Ishikawa (cell line): ENCODE data around the gene SGO2.

Source experiments
- CEBPB ChIP-seq: IDR thresholded peaks from 2 replicates; pipeline ENCODE4 v1.6.1; 2012
- CREB1 ChIP-seq: IDR thresholded peaks from 2 replicates; pipeline ENCODE4 v1.6.1; 2012; ENCODE audit warnings: low read depth
- EGR1 ChIP-seq: IDR thresholded peaks from 2 replicates; pipeline ENCODE4 v1.6.1; 2012
- EP300 ChIP-seq: IDR thresholded peaks from 2 replicates; pipeline ENCODE4 v1.6.1; 2012; ENCODE audit warnings: borderline replicate concordance
- FOXM1 ChIP-seq: IDR thresholded peaks from 2 replicates; pipeline ENCODE4 v1.6.1; 2012; ENCODE audit warnings: low read depth, borderline replicate concordance
- NFIC ChIP-seq: IDR thresholded peaks from 2 replicates; pipeline ENCODE4 v1.6.1; 2012
- RAD21 ChIP-seq: IDR thresholded peaks from 2 replicates; pipeline ENCODE4 v1.6.1; 2012; ENCODE audit warnings: low read depth
- TAF1 ChIP-seq: IDR thresholded peaks from 2 replicates; pipeline ENCODE4 v1.6.1; 2012; ENCODE audit warnings: low read depth, mild to moderate bottlenecking
- TCF12 ChIP-seq: IDR thresholded peaks from 2 replicates; pipeline ENCODE4 v1.6.1; 2012; ENCODE audit warnings: low read depth
- TEAD4 ChIP-seq: IDR thresholded peaks from 2 replicates; pipeline ENCODE4 v1.6.1; 2012
- USF1 ChIP-seq: IDR thresholded peaks from 2 replicates; pipeline ENCODE4 v1.6.1; 2012
- YY1 ChIP-seq: IDR thresholded peaks from 2 replicates; pipeline ENCODE4 v1.6.1; 2012; ENCODE audit warnings: low read depth
- ZBTB7A ChIP-seq: IDR thresholded peaks from 2 replicates; pipeline ENCODE4 v1.6.1; 2012; ENCODE audit warnings: low read depth
- TF ChIP-seq, protein P1 (sequence below): IDR thresholded peaks from 2 replicates; pipeline ENCODE4 v1.6.1; 2012
- TF ChIP-seq, protein P2 (sequence below): IDR thresholded peaks from 2 replicates; pipeline ENCODE4 v1.6.1; 2012; ENCODE audit warnings: low read depth, mild to moderate bottlenecking

Gene SGO2

DNA sequence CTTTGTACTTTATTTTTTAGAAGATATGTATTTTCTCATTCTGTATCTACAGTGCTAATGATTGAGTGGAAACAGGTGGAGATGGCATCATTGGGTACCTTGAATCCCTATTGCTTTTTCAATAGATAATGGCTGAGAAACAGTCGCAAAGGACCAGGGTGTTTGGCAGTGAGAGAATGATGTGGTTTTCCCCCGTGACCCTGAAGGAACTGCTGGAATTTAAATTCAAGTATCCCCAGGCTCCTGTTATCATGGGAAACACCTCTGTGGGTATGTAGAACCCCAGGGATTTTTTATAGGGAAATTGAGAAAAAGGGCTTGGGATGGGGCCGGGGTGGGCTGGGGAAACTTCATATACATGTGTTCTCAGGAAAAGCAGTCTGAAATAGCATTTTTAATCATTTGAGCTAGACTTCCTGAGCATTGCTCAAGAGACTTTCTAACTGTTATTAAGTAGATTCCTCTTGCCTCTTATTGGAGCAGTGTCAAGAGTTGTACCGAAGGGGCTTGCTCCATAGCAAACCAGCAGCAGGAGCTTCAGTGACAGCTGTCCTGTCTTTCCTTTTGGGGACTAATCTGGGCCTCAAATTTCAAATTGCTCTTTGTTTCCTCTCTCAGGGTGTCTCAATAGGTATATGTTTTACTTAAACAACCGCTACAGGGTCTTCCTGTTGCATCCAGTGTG lies 78.7 kb downstream of the SGO2 start:
- no peak for TF ChIP-seq ZBTB7A
- TF ChIP-seq USF1, result no peak
- TF ChIP-seq, protein P1, sequence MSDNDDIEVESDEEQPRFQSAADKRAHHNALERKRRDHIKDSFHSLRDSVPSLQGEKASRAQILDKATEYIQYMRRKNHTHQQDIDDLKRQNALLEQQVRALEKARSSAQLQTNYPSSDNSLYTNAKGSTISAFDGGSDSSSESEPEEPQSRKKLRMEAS, result no peak
- TF ChIP-seq CEBPB, result no peak
- no peak for TF ChIP-seq TAF1
- TF ChIP-seq TCF12, result no peak
- no peak for TF ChIP-seq NFIC

GRCh38 chr2:200608341-200609027 lies 82.5 kb downstream of the SGO2 start:
- TF ChIP-seq, protein P1, result no peak
- no peak for TF ChIP-seq NFIC
- no peak for TF ChIP-seq CREB1
- TF ChIP-seq EP300, result no peak
- no peak for TF ChIP-seq FOXM1
- no peak for TF ChIP-seq EGR1
- TF ChIP-seq YY1, result no peak
- no peak for TF ChIP-seq CEBPB
- no peak for TF ChIP-seq RAD21
- no peak for TF ChIP-seq ZBTB7A
- TF ChIP-seq TAF1, result no peak
- no peak for TF ChIP-seq TCF12
- no peak for TF ChIP-seq TEAD4

- TF ChIP-seq TAF1, result no peak
Observed at GRCh38 chr2:200609028-200609614, 83.1 kb downstream of the SGO2 start.

- TF ChIP-seq CREB1 (no peak), USF1 (no peak), TCF12 (no peak), CEBPB (no peak)
Observed at GRCh38 chr2:200613692-200614091, 87.7 kb downstream of the SGO2 start.

- no peak for TF ChIP-seq USF1
- no peak for TF ChIP-seq ZBTB7A
- no peak for TF ChIP-seq CREB1
- no peak for TF ChIP-seq FOXM1
Observed at GRCh38 chr2:200614249-200614648, 88.2 kb downstream of the SGO2 start.

GRCh38 chr2:200615247-200615646 lies 89.2 kb downstream of the SGO2 start:
- TF ChIP-seq FOXM1 (no peak), CREB1 (no peak), YY1 (no peak), EGR1 (no peak), TEAD4 (no peak), TAF1 (no peak), CEBPB (no peak), USF1 (no peak), TCF12 (no peak)
- TF ChIP-seq, protein P1, result no peak

GRCh38 chr2:200616193-200616592 lies 90.2 kb downstream of the SGO2 start:
- TF ChIP-seq USF1, result no peak
- TF ChIP-seq TCF12, result no peak
- no peak for TF ChIP-seq RAD21
- TF ChIP-seq CREB1, result no peak
- TF ChIP-seq, protein P1, result no peak
- no peak for TF ChIP-seq TAF1
- TF ChIP-seq, protein P2, sequence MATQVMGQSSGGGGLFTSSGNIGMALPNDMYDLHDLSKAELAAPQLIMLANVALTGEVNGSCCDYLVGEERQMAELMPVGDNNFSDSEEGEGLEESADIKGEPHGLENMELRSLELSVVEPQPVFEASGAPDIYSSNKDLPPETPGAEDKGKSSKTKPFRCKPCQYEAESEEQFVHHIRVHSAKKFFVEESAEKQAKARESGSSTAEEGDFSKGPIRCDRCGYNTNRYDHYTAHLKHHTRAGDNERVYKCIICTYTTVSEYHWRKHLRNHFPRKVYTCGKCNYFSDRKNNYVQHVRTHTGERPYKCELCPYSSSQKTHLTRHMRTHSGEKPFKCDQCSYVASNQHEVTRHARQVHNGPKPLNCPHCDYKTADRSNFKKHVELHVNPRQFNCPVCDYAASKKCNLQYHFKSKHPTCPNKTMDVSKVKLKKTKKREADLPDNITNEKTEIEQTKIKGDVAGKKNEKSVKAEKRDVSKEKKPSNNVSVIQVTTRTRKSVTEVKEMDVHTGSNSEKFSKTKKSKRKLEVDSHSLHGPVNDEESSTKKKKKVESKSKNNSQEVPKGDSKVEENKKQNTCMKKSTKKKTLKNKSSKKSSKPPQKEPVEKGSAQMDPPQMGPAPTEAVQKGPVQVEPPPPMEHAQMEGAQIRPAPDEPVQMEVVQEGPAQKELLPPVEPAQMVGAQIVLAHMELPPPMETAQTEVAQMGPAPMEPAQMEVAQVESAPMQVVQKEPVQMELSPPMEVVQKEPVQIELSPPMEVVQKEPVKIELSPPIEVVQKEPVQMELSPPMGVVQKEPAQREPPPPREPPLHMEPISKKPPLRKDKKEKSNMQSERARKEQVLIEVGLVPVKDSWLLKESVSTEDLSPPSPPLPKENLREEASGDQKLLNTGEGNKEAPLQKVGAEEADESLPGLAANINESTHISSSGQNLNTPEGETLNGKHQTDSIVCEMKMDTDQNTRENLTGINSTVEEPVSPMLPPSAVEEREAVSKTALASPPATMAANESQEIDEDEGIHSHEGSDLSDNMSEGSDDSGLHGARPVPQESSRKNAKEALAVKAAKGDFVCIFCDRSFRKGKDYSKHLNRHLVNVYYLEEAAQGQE, result no peak
- no peak for TF ChIP-seq NFIC
- TF ChIP-seq EP300, result no peak
